ENCODE measurements around the gene CCDC24. TPM values are rescaled to one million over a fixed set of nuclear protein-coding genes. Genes with fewer than 3 reads are reported as not detected.

Gene CCDC24
- total RNA-seq, 1 donor from 2014 or later: 3.7 TPM

DNA sequence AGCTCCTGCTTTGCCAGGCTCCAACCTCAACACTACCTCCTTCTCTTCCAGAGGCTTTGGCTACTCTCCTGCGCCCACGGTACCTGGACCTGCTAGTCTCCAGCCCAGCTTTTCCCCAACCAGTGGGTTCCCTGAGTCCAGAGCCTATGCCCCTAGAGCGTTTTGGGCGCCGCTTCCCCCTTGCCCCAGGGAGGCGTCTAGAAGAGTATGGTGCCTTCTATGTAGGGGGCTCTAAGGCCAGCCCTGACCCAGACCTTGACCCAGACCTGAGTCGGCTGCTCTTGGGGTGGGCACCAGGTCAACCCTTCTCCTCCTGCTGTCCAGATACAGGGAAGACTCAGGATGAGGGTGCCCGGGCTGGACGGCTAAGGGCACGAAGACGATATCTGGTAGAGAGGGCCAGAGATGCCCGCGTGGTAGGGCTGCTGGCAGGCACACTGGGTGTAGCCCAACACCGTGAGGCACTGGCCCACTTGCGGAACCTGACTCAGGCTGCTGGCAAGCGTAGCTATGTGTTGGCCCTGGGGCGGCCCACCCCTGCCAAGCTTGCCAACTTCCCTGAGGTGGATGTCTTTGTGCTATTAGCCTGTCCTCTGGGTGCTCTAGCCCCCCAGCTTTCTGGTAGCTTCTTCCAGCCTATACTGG lies 19.9 kb upstream of the CCDC24 start:
- FAIRE-seq (no peak), DNase-seq (ENCODE audit: low read depth) (no peak)
- Histone ChIP-seq H3K4me3 (ENCODE audit: low read depth, low read length) (no peak overlapping the region), H3K27me3 (ENCODE audit: control insufficient read depth, insufficient read depth, low read length) (no peaks in the 10 kb centered on the region), H3K36me3 (ENCODE audit: control insufficient read depth, insufficient read depth, low read length) (peaks cover 20% of the 10 kb centered on the region)
- TF ChIP-seq CTCF (IDR thresholded peaks at IDR 0.05; ENCODE audit: insufficient read depth, low read length, severe bottlenecking): no peak

DNA sequence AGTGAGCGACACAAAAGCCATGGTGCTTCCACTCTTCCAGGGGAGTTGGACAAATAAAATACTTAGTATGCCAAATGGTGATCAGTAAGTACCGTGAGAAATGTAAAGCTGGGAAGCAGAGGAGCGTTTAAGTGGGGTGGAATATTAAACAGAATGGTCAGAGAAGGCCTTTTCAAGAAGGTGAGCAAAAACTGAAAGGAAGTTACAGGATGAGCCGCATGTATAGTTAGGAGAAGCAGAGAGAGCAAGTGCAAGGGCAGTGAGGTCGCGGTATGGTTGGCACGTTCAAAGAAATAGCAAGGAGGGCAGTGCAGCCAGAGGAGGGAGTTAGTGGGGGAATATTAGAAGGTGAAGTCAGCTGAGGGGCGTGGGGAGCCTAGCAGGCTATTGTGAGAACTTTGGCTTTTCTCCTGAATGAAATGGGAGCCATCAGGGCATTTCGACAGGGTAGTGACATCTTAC lies 17.4 kb upstream of the CCDC24 start:
- no peaks in the 10 kb centered on the region for H3K27me3 ChIP-seq (ENCODE audit: control insufficient read depth, insufficient read depth, low read length)
- H3K36me3 ChIP-seq (ENCODE audit: control insufficient read depth, insufficient read depth, low read length): peaks cover 25% of the 10 kb centered on the region
- no peak for TF ChIP-seq CTCF (IDR thresholded peaks at IDR 0.05; ENCODE audit: insufficient read depth, low read length, severe bottlenecking)
- peak overlapping the region; percentile 92 for H3K4me3 ChIP-seq (ENCODE audit: low read depth, low read length)
- FAIRE-seq (no peak), DNase-seq (ENCODE audit: low read depth) (no peak)

- Histone ChIP-seq H3K36me3 (ENCODE audit: control insufficient read depth, insufficient read depth, low read length) (peaks cover 25% of the 10 kb centered on the region), H3K27me3 (ENCODE audit: control insufficient read depth, insufficient read depth, low read length) (no peaks in the 10 kb centered on the region), H3K4me3 (ENCODE audit: low read depth, low read length) (peak within 1 kb of the TSS; percentile 92)
- TF ChIP-seq CTCF (IDR thresholded peaks at IDR 0.05; ENCODE audit: insufficient read depth, low read length, severe bottlenecking): peak; percentile 36
- FAIRE-seq (no peak), DNase-seq (ENCODE audit: low read depth) (peak; percentile 81)
These were observed 16.8 kb upstream of the CCDC24 start, which contains the start of gene ATP6V0B for GRCh38 chr1:43974443-43975248. Gene ATP6V0B, plus strand, starts transcription at chr1:43974960. Its CDS starts 81 bp downstream, at chr1:43975041.

GRCh38 chr1:43975249-43975961 lies 16.0 kb upstream of the CCDC24 start:
- H3K4me3 ChIP-seq (ENCODE audit: low read depth, low read length): peak overlapping the region; percentile 92
- FAIRE-seq: no peak
- peaks cover 25% of the 10 kb centered on the region for H3K36me3 ChIP-seq (ENCODE audit: control insufficient read depth, insufficient read depth, low read length)
- no peak for TF ChIP-seq CTCF (IDR thresholded peaks at IDR 0.05; ENCODE audit: insufficient read depth, low read length, severe bottlenecking)
- no peaks in the 10 kb centered on the region for H3K27me3 ChIP-seq (ENCODE audit: control insufficient read depth, insufficient read depth, low read length)
- DNase-seq (ENCODE audit: low read depth): no peak

- no peak for TF ChIP-seq CTCF (IDR thresholded peaks at IDR 0.05; ENCODE audit: insufficient read depth, low read length, severe bottlenecking)
- DNase-seq (ENCODE audit: low read depth) (no peak), FAIRE-seq (no peak)
- Histone ChIP-seq H3K36me3 (ENCODE audit: control insufficient read depth, insufficient read depth, low read length) (peaks cover 25% of the 10 kb centered on the region), H3K27me3 (ENCODE audit: control insufficient read depth, insufficient read depth, low read length) (no peaks in the 10 kb centered on the region), H3K4me3 (ENCODE audit: low read depth, low read length) (peak overlapping the region; percentile 92)
These were observed 15.4 kb upstream of the CCDC24 start for GRCh38 chr1:43976045-43976444.
